ENCODE measurements around the gene HK1. TPM values are rescaled to one million over a fixed set of nuclear protein-coding genes. Genes with fewer than 3 reads are reported as not detected.
A peak's percentile ranks its signal among the peaks of the same experiment; 100 is the strongest.

Gene HK1
- total RNA-seq, 1 donor from 2014 or later = 57.3 TPM

GRCh38 chr10:69345890-69346474, 67.7 kb downstream of the HK1 start:
- DNase-seq (ENCODE audit: low spot score) = no peak

GRCh38 chr10:69346776-69347175, 68.5 kb downstream of the HK1 start:
- no peak for DNase-seq (ENCODE audit: low spot score)

- DNase-seq (ENCODE audit: low spot score) = peak; percentile 78
These were observed 70.7 kb downstream of the HK1 start for GRCh38 chr10:69348816-69349541.

GRCh38 chr10:69349542-69349888, 71.2 kb downstream of the HK1 start:
- DNase-seq (ENCODE audit: low spot score) = no peak

GRCh38 chr10:69351589-69351988, 73.3 kb downstream of the HK1 start:
- DNase-seq (ENCODE audit: low spot score) = no peak

- peak; percentile 66 for DNase-seq (ENCODE audit: low spot score)
These were observed 74.4 kb downstream of the HK1 start for GRCh38 chr10:69352569-69353264.

GRCh38 chr10:69353977-69354635, 75.8 kb downstream of the HK1 start:
- no peak for DNase-seq (ENCODE audit: low spot score)

- DNase-seq (ENCODE audit: low spot score) = no peak
These were observed 77.9 kb downstream of the HK1 start for GRCh38 chr10:69356187-69356586.

- DNase-seq (ENCODE audit: low spot score) = no peak
These were observed 80.0 kb downstream of the HK1 start for GRCh38 chr10:69358148-69358795.

GRCh38 chr10:69359148-69359547, 80.9 kb downstream of the HK1 start:
- no peak for DNase-seq (ENCODE audit: low spot score)

- no peak for DNase-seq (ENCODE audit: low spot score)
These were observed 81.3 kb downstream of the HK1 start for GRCh38 chr10:69359594-69359993.

GRCh38 chr10:69360485-69361302, 82.4 kb downstream of the HK1 start:
- DNase-seq (ENCODE audit: low spot score) = peak; percentile 71

- no peak for DNase-seq (ENCODE audit: low spot score)
These were observed 83.0 kb downstream of the HK1 start for GRCh38 chr10:69361303-69361614.

- peak; percentile 69 for DNase-seq (ENCODE audit: low spot score)
These were observed 84.2 kb downstream of the HK1 start for GRCh38 chr10:69362471-69362954.

- peak; percentile 28 for DNase-seq (ENCODE audit: low spot score)
These were observed 85.4 kb downstream of the HK1 start for GRCh38 chr10:69363666-69364065.

GRCh38 chr10:69364232-69364940, 86.1 kb downstream of the HK1 start:
- peak; percentile 35 for DNase-seq (ENCODE audit: low spot score)

GRCh38 chr10:69366738-69367137, 88.4 kb downstream of the HK1 start:
- DNase-seq (ENCODE audit: low spot score) = no peak

GRCh38 chr10:69367469-69367868, 89.2 kb downstream of the HK1 start:
- no peak for DNase-seq (ENCODE audit: low spot score)

GRCh38 chr10:69372126-69372980, 94.1 kb downstream of the HK1 start:
- DNase-seq (ENCODE audit: low spot score) = no peak

All from umbilical cord (tissue), 2 donors.